H1 (cell line): ENCODE measurements around the gene SLC13A4. TPM values are rescaled to one million over a fixed set of nuclear protein-coding genes. Genes with fewer than 3 reads are reported as not detected.

Source experiments
- CBX8 ChIP-seq: fragments of 300-800, 300-1000 bp; sonication (generic); IDR thresholded peaks from 2 replicates; pipeline ENCODE4 v1.7.1; 2016; ENCODE audit warnings: low read depth, low read length, borderline replicate concordance
- CHD1 ChIP-seq: IDR thresholded peaks from 2 replicates; pipeline ENCODE4 v1.6.1; 2012; ENCODE audit warnings: low read depth, low read length, improper control_type of control experiment
- NRF1 ChIP-seq: IDR thresholded peaks from 2 replicates; pipeline ENCODE4 v1.6.1; 2011; ENCODE audit warnings: mild to moderate bottlenecking, low read depth, low read length, improper control_type of control experiment
- TAF7 ChIP-seq: optimal IDR thresholded peaks from 2 replicates; pipeline ENCODE3; 2011; ENCODE audit warnings: low read depth, mild to moderate bottlenecking, inconsistent platforms, low read length, moderate library complexity, borderline replicate concordance
- TBP ChIP-seq: IDR thresholded peaks from 2 replicates; pipeline ENCODE4 v1.6.1; 2011; ENCODE audit warnings: low read depth, low read length, improper control_type of control experiment
- polyA plus RNA-seq, 7 experiments: library from polyadenylated mRNA; depleted of rRNA in 3 of 7; stranded (reverse) in 5 of 7; unstranded in 2 of 7; fragments of >200 nt in 5 of 7; fragments of 200-250 nt in 2 of 7; gene quantifications; 1 replicate in 5 of 7; 2 replicates in 1 of 7; 4 replicates in 1 of 7; pipeline versions ENCODE4 v1.2.1 to v1.2.3, GENCODE V29; 2011 to 2013; ENCODE audit warnings: missing spikeins in 2 of 7, mixed read lengths in 2 of 7
- total RNA-seq: library from RNA; stranded (reverse); fragmentation: NEBNext Ultra II Directional; extraction: Animal tissue kit (Norgen Biotek cat#: 25700); gene quantifications from 2 replicates; pipeline ENCODE4 v1.2.1, GENCODE V29; 2021

SLC13A4 gene
- total and polyA plus RNA-seq, 2 of the 8 experiments (the other 6 are each of a cell fraction or from before 2014, with no cell fraction given): 3.9 to 7.5 TPM

- TF ChIP-seq TBP: no peak
- TF ChIP-seq CBX8: no peak
- no peak for TF ChIP-seq TAF7
- TF ChIP-seq NRF1: no peak
- TF ChIP-seq CHD1: no peak
Measured at GRCh38 chr7:135773464-135773863, 45.5 kb upstream of the SLC13A4 start (continued).
